SK-N-SH treated with all-trans-retinoic acid at 6 μM for 48 hours (cell line): ENCODE results near the gene MRPS27.

Source experiments
- ATAC-seq: fragments of 200-7000 bp; cut with Tn5 transposase; 3 replicates; pipeline ENCODE4 v1.9.1; 2020; ENCODE audit warnings: mild to moderate bottlenecking, moderate library complexity
- ARNTL ChIP-seq: fragments of 450-650 bp; formaldehyde crosslinking; IDR thresholded peaks from 2 replicates; pipeline ENCODE4 v1.5.0; 2020; ENCODE audit warnings: low read depth, mild to moderate bottlenecking, moderate library complexity, borderline replicate concordance
- BACH2 ChIP-seq: fragments of 250-450 bp; sonication (Bioruptor Pico); IDR thresholded peaks from 2 replicates; pipeline ENCODE4 v1.9.0; 2021; ENCODE audit warnings: mild to moderate bottlenecking, borderline replicate concordance
- CREB5 ChIP-seq: fragments of 250-450 bp; sonication (Bioruptor Pico); IDR thresholded peaks from 2 replicates; pipeline ENCODE4 v1.5.1; 2020; ENCODE audit warnings: low read depth, mild to moderate bottlenecking, moderate library complexity
- CSDC2 ChIP-seq: fragments of 250-450 bp; sonication (Bioruptor Pico); IDR thresholded peaks from 2 replicates; pipeline ENCODE4 v1.5.0; 2020; ENCODE audit warnings: mild to moderate bottlenecking, moderate library complexity
- ESRRG ChIP-seq: fragments of 250-450 bp; sonication (Bioruptor Pico); IDR thresholded peaks from 2 replicates; pipeline ENCODE4 v1.6.1; 2021; ENCODE audit warnings: mild to moderate bottlenecking
- GLIS3 ChIP-seq: fragments of 250-450 bp; sonication (Bioruptor Pico); IDR thresholded peaks from 2 replicates; pipeline ENCODE4 v1.5.0; 2020; ENCODE audit warnings: mild to moderate bottlenecking, moderate library complexity
- ISL1 ChIP-seq: fragments of 250-450 bp; sonication (Bioruptor Pico); IDR thresholded peaks from 2 replicates; pipeline ENCODE4 v2.1.2; 2022; ENCODE audit warnings: mild to moderate bottlenecking, moderate library complexity
- OSR1 ChIP-seq: fragments of 250-450 bp; sonication (Bioruptor Pico); IDR thresholded peaks from 2 replicates; pipeline ENCODE4 v1.8.0; 2022; ENCODE audit warnings: moderate library complexity, mild to moderate bottlenecking, inconsistent platforms
- PATZ1 ChIP-seq: fragments of 250-450 bp; sonication (Bioruptor Pico); IDR thresholded peaks from 2 replicates; pipeline ENCODE4 v1.8.0; 2020; ENCODE audit warnings: mild to moderate bottlenecking, moderate library complexity, borderline replicate concordance
- POU6F1 ChIP-seq: fragments of 250-450 bp; sonication (Bioruptor Pico); IDR thresholded peaks from 2 replicates; pipeline ENCODE4 v1.8.0; 2021; ENCODE audit warnings: low read depth, mild to moderate bottlenecking, moderate library complexity, borderline replicate concordance
- PPARA ChIP-seq: fragments of 250-450 bp; sonication (Bioruptor Pico); IDR thresholded peaks from 2 replicates; pipeline ENCODE4 v1.5.0; 2020; ENCODE audit warnings: mild to moderate bottlenecking, borderline replicate concordance
- RARB ChIP-seq: fragments of 250-450 bp; sonication (Bioruptor Pico); IDR thresholded peaks from 2 replicates; pipeline ENCODE4 v1.8.0; 2021; ENCODE audit warnings: mild to moderate bottlenecking, moderate library complexity
- SNAI2 ChIP-seq: fragments of 250-450 bp; sonication (Bioruptor Pico); IDR thresholded peaks from 2 replicates; pipeline ENCODE4 v1.5.0; 2020; ENCODE audit warnings: mild to moderate bottlenecking, moderate library complexity
- TCF4 ChIP-seq: fragments of 250-450 bp; sonication (Bioruptor Pico); IDR thresholded peaks from 2 replicates; pipeline ENCODE4 v1.8.0; 2021; ENCODE audit warnings: mild to moderate bottlenecking, moderate library complexity, borderline replicate concordance
- TOX ChIP-seq: fragments of 250-450 bp; sonication (Bioruptor Pico); IDR thresholded peaks from 2 replicates; pipeline ENCODE4 v1.8.0; 2021; ENCODE audit warnings: mild to moderate bottlenecking, moderate library complexity, borderline replicate concordance
- ZC3H10 ChIP-seq: fragments of 250-450 bp; sonication (Bioruptor Pico); IDR thresholded peaks from 2 replicates; pipeline ENCODE4 v1.5.1; 2021; ENCODE audit warnings: mild to moderate bottlenecking, moderate library complexity
- ZFP3 ChIP-seq: fragments of 250-450 bp; sonication (Bioruptor Pico); IDR thresholded peaks from 2 replicates; pipeline ENCODE4 v1.5.0; 2020; ENCODE audit warnings: mild to moderate bottlenecking, moderate library complexity
- ZNF565 ChIP-seq: fragments of 450-650 bp; formaldehyde crosslinking; conservative IDR thresholded peaks from 2 replicates; pipeline ENCODE4 v1.5.0; 2020; ENCODE audit warnings: low read depth, mild to moderate bottlenecking, moderate library complexity
- ZNF70 ChIP-seq: fragments of 450-650 bp; formaldehyde crosslinking; IDR thresholded peaks from 2 replicates; pipeline ENCODE4 v1.5.0; 2020; ENCODE audit warnings: mild to moderate bottlenecking, moderate library complexity
- ZNF8 ChIP-seq: fragments of 450-650 bp; formaldehyde crosslinking; IDR thresholded peaks from 2 replicates; pipeline ENCODE4 v1.5.0; 2020; ENCODE audit warnings: mild to moderate bottlenecking, moderate library complexity
- TF ChIP-seq, protein P1 (sequence below): fragments of 250-450 bp; sonication (Bioruptor Pico); IDR thresholded peaks from 2 replicates; pipeline ENCODE4 v1.5.1; 2021; ENCODE audit warnings: mild to moderate bottlenecking, moderate library complexity

MRPS27 gene

GRCh38 chr5:72305194-72306142 lies 14.6 kb downstream of the MRPS27 start:
- no peak for ATAC-seq
- TF ChIP-seq ZNF565 (no peak), PATZ1 (CRISPR knock-in tag) (no peak)

DNA sequence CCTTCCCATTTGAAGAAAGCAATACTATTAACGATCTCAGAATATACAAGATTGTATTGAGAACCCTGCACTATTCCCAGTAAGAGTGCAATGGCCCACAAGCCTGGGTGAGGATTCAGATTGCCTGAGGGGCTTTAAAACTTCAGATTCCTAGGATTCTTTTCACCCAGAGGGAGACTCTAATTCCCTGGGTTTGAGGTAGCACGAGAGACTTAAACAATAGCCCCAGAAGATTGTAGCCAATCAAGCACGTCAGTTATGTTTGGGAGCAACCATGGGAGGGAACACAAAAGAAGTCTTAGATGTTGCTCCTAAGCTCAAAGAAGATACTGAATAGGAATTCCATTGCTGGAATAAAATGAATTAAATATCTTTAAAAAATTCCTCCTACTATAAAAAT lies 17.9 kb downstream of the MRPS27 start:
- no peak for ATAC-seq
- no peak for TF ChIP-seq TOX (CRISPR knock-in tag)
- TF ChIP-seq OSR1 (CRISPR knock-in tag) = no peak
- no peak for TF ChIP-seq CSDC2 (CRISPR knock-in tag)
- no peak for TF ChIP-seq SNAI2 (CRISPR knock-in tag)
- no peak for TF ChIP-seq CREB5 (CRISPR knock-in tag)
- TF ChIP-seq ZNF70 (CRISPR knock-in tag) = no peak
- no peak for TF ChIP-seq ZFP3 (CRISPR knock-in tag)
- TF ChIP-seq ZNF565 = no peak
- TF ChIP-seq RARB (CRISPR knock-in tag) = no peak
- TF ChIP-seq, protein P1, sequence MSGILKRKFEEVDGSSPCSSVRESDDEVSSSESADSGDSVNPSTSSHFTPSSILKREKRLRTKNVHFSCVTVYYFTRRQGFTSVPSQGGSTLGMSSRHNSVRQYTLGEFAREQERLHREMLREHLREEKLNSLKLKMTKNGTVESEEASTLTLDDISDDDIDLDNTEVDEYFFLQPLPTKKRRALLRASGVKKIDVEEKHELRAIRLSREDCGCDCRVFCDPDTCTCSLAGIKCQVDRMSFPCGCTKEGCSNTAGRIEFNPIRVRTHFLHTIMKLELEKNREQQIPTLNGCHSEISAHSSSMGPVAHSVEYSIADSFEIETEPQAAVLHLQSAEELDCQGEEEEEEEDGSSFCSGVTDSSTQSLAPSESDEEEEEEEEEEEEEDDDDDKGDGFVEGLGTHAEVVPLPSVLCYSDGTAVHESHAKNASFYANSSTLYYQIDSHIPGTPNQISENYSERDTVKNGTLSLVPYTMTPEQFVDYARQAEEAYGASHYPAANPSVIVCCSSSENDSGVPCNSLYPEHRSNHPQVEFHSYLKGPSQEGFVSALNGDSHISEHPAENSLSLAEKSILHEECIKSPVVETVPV (CRISPR knock-in tag) = no peak

GRCh38 chr5:72301557-72301956 lies 18.5 kb downstream of the MRPS27 start:
- no peak for ATAC-seq
- TF ChIP-seq ZNF70 (CRISPR knock-in tag) (no peak), ZC3H10 (no peak), ZFP3 (CRISPR knock-in tag) (no peak), PATZ1 (CRISPR knock-in tag) (no peak), ZNF565 (no peak), OSR1 (CRISPR knock-in tag) (no peak), ISL1 (CRISPR knock-in tag) (no peak), ZNF8 (CRISPR knock-in tag) (no peak), GLIS3 (CRISPR knock-in tag) (no peak), ESRRG (CRISPR knock-in tag) (no peak), POU6F1 (no peak), BACH2 (no peak), TCF4 (CRISPR knock-in tag) (no peak), PPARA (CRISPR knock-in tag) (no peak), ARNTL (no peak), TOX (CRISPR knock-in tag) (no peak)
- TF ChIP-seq, protein P1 (CRISPR knock-in tag) = no peak
